SK-N-SH treated with all-trans-retinoic acid at 6 μM for 48 hours (cell line): ENCODE results near the gene PPP1R13B.

Experiments
- ATAC-seq: fragments of 200-7000 bp; cut with Tn5 transposase; 3 replicates; pipeline ENCODE4 v1.9.1; 2020; ENCODE audit warnings: mild to moderate bottlenecking, moderate library complexity
- BACH2 ChIP-seq: fragments of 250-450 bp; sonication (Bioruptor Pico); IDR thresholded peaks from 2 replicates; pipeline ENCODE4 v1.9.0; 2021; ENCODE audit warnings: mild to moderate bottlenecking, borderline replicate concordance
- CSDC2 ChIP-seq: fragments of 250-450 bp; sonication (Bioruptor Pico); IDR thresholded peaks from 2 replicates; pipeline ENCODE4 v1.5.0; 2020; ENCODE audit warnings: mild to moderate bottlenecking, moderate library complexity
- ESRRG ChIP-seq: fragments of 250-450 bp; sonication (Bioruptor Pico); IDR thresholded peaks from 2 replicates; pipeline ENCODE4 v1.6.1; 2021; ENCODE audit warnings: mild to moderate bottlenecking
- GLIS3 ChIP-seq: fragments of 250-450 bp; sonication (Bioruptor Pico); IDR thresholded peaks from 2 replicates; pipeline ENCODE4 v1.5.0; 2020; ENCODE audit warnings: mild to moderate bottlenecking, moderate library complexity
- ISL1 ChIP-seq: fragments of 250-450 bp; sonication (Bioruptor Pico); IDR thresholded peaks from 2 replicates; pipeline ENCODE4 v2.1.2; 2022; ENCODE audit warnings: mild to moderate bottlenecking, moderate library complexity
- OSR1 ChIP-seq: fragments of 250-450 bp; sonication (Bioruptor Pico); IDR thresholded peaks from 2 replicates; pipeline ENCODE4 v1.8.0; 2022; ENCODE audit warnings: moderate library complexity, mild to moderate bottlenecking, inconsistent platforms
- PPARA ChIP-seq: fragments of 250-450 bp; sonication (Bioruptor Pico); IDR thresholded peaks from 2 replicates; pipeline ENCODE4 v1.5.0; 2020; ENCODE audit warnings: mild to moderate bottlenecking, borderline replicate concordance
- SNAI2 ChIP-seq: fragments of 250-450 bp; sonication (Bioruptor Pico); IDR thresholded peaks from 2 replicates; pipeline ENCODE4 v1.5.0; 2020; ENCODE audit warnings: mild to moderate bottlenecking, moderate library complexity
- TCF4 ChIP-seq: fragments of 250-450 bp; sonication (Bioruptor Pico); IDR thresholded peaks from 2 replicates; pipeline ENCODE4 v1.8.0; 2021; ENCODE audit warnings: mild to moderate bottlenecking, moderate library complexity, borderline replicate concordance
- TOX ChIP-seq: fragments of 250-450 bp; sonication (Bioruptor Pico); IDR thresholded peaks from 2 replicates; pipeline ENCODE4 v1.8.0; 2021; ENCODE audit warnings: mild to moderate bottlenecking, moderate library complexity, borderline replicate concordance
- ZC3H10 ChIP-seq: fragments of 250-450 bp; sonication (Bioruptor Pico); IDR thresholded peaks from 2 replicates; pipeline ENCODE4 v1.5.1; 2021; ENCODE audit warnings: mild to moderate bottlenecking, moderate library complexity
- ZFP3 ChIP-seq: fragments of 250-450 bp; sonication (Bioruptor Pico); IDR thresholded peaks from 2 replicates; pipeline ENCODE4 v1.5.0; 2020; ENCODE audit warnings: mild to moderate bottlenecking, moderate library complexity
- ZFP30 ChIP-seq: fragments of 450-650 bp; formaldehyde crosslinking; IDR thresholded peaks from 2 replicates; pipeline ENCODE4 v1.5.0; 2022; ENCODE audit warnings: mild to moderate bottlenecking, moderate library complexity
- ZNF565 ChIP-seq: fragments of 450-650 bp; formaldehyde crosslinking; conservative IDR thresholded peaks from 2 replicates; pipeline ENCODE4 v1.5.0; 2020; ENCODE audit warnings: low read depth, mild to moderate bottlenecking, moderate library complexity
- ZNF70 ChIP-seq: fragments of 450-650 bp; formaldehyde crosslinking; IDR thresholded peaks from 2 replicates; pipeline ENCODE4 v1.5.0; 2020; ENCODE audit warnings: mild to moderate bottlenecking, moderate library complexity
- ZNF8 ChIP-seq: fragments of 450-650 bp; formaldehyde crosslinking; IDR thresholded peaks from 2 replicates; pipeline ENCODE4 v1.5.0; 2020; ENCODE audit warnings: mild to moderate bottlenecking, moderate library complexity
- TF ChIP-seq, protein P1 (sequence below): fragments of 250-450 bp; sonication (Bioruptor Pico); IDR thresholded peaks from 2 replicates; pipeline ENCODE4 v1.5.1; 2021; ENCODE audit warnings: mild to moderate bottlenecking, moderate library complexity
- TF ChIP-seq, protein P2 (sequence below): fragments of 250-450 bp; sonication (Bioruptor Pico); IDR thresholded peaks from 2 replicates; pipeline ENCODE4 v1.8.0; 2021; ENCODE audit warnings: low read depth, mild to moderate bottlenecking, moderate library complexity, borderline replicate concordance
- TF ChIP-seq, protein P3 (sequence below): fragments of 250-450 bp; sonication (Bioruptor Pico); IDR thresholded peaks from 2 replicates; pipeline ENCODE4 v1.8.0; 2020; ENCODE audit warnings: mild to moderate bottlenecking, moderate library complexity, borderline replicate concordance
- TF ChIP-seq, protein P4 (sequence below): fragments of 250-450 bp; sonication (Bioruptor Pico); IDR thresholded peaks from 2 replicates; pipeline ENCODE4 v1.5.0; 2020; ENCODE audit warnings: mild to moderate bottlenecking, moderate library complexity

Gene PPP1R13B

DNA sequence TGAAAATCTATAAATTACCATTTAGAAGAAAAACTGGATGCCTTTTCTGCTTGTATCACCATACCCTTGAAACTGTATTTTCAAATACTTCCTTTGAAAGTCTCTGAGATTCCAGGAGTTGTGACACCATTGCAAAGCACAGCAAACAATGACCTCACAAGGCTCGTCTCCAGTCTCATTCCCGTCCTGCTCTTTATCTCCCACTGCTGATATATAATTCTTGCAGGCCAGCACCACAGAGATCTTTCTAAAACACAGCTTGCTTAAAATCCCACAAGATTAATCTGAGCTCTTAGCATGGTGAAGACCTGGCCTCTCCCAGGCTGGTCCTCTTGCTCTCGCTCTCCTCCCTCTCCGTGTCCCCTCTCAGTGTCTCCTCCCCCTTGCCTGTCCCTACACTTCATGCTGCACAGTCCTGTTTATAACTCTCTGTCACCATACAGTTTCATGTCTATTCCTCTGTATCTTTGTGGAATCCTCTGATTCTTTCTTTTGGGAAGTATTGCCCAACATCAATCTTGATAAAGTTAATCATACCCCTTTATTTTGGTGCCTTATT, 80.0 kb downstream of the PPP1R13B start:
- TF ChIP-seq BACH2 (CRISPR knock-in tag) (no peak), TCF4 (no peak), CSDC2 (CRISPR knock-in tag) (no peak), ZNF70 (CRISPR knock-in tag) (no peak), PPARA (no peak)
- TF ChIP-seq, protein P1, sequence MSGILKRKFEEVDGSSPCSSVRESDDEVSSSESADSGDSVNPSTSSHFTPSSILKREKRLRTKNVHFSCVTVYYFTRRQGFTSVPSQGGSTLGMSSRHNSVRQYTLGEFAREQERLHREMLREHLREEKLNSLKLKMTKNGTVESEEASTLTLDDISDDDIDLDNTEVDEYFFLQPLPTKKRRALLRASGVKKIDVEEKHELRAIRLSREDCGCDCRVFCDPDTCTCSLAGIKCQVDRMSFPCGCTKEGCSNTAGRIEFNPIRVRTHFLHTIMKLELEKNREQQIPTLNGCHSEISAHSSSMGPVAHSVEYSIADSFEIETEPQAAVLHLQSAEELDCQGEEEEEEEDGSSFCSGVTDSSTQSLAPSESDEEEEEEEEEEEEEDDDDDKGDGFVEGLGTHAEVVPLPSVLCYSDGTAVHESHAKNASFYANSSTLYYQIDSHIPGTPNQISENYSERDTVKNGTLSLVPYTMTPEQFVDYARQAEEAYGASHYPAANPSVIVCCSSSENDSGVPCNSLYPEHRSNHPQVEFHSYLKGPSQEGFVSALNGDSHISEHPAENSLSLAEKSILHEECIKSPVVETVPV (CRISPR knock-in tag): no peak
- TF ChIP-seq, protein P2, sequence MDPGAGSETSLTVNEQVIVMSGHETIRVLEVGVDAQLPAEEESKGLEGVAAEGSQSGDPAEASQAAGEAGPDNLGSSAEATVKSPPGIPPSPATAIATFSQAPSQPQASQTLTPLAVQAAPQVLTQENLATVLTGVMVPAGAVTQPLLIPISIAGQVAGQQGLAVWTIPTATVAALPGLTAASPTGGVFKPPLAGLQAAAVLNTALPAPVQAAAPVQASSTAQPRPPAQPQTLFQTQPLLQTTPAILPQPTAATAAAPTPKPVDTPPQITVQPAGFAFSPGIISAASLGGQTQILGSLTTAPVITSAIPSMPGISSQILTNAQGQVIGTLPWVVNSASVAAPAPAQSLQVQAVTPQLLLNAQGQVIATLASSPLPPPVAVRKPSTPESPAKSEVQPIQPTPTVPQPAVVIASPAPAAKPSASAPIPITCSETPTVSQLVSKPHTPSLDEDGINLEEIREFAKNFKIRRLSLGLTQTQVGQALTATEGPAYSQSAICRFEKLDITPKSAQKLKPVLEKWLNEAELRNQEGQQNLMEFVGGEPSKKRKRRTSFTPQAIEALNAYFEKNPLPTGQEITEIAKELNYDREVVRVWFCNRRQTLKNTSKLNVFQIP (CRISPR knock-in tag): no peak
- no peak for ATAC-seq

DNA sequence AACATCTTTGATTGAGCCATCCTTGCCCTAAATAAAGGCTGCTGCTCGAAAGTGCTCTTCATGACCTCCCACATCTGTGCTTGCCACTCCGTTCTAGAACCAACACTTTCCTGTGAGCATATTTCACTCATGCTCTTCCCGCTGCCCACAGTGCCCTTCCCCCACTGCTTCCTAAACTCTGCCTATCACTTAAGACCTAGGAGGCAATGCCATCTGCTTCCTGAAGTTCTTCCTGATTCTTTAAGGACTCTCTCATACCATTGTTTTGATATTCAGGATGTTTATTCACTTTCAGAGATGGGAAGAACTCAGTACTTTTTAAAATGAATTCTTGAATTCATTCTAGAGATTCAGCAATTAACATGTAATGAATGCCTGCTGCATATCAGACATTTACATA, 81.8 kb downstream of the PPP1R13B start:
- ATAC-seq: no peak

DNA sequence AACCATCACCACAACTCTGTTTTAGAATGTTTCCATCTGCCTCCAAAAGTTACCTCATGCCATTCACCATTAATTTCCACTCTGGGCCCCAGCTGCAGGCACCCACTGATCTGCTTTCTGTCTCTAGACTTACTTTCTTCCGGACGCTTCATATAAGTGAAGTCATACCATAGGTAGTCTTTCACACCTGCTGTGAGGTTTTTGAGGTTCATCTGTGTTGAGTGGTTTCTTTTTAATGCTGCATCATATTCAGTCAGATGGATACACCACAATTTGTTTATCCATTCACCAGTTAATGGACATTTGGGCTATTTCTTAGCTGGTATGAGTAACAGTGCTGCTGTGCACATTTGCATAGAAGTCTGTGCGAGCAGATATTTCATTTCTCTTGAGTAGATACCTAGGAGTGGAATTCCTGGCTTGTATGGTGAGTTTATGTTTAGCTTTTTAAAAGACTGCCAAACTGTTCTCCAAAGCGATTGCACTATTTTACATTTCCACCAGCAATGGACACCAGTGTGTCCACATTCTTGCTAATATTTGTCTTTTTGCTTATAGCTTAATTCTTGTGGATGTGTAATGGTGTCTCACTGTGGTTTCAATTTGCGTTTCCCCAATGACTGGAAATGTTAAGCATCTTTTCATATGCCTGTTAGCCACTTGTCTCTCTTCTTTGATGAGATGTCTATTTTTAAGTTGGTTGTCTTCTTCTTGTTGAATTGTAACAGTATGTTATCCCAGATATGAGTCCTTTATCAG, 83.5 kb downstream of the PPP1R13B start:
- ATAC-seq: no peak
- TF ChIP-seq CSDC2 (CRISPR knock-in tag) (no peak), ZNF8 (no peak)

More for the DNA sequence above, 81.8 kb downstream of the PPP1R13B start:
- no peak for TF ChIP-seq ZFP30 (CRISPR knock-in tag)
- TF ChIP-seq ZFP3: no peak
- TF ChIP-seq ISL1 (CRISPR knock-in tag): no peak

DNA sequence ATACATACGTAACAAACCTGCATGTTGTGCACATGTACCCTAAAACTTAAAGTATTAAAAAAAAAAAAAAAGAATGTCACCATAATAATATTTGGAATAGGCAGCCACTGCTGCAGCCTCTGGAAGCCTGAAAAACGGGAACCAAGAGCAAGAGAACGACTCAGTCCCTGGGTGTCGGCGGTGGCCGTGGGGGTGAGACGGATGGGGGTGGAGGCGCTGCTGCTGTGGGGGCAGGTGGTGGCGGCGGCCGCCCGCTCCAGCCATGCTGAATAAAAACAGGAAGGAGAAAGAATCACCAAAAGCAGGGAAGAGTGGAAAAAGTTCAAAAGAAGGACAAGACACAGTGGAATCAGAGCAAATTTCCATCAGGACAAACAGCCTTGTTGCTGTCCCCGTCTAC, 84.8 kb downstream of the PPP1R13B start:
- no peak for ATAC-seq
- TF ChIP-seq TOX (CRISPR knock-in tag) (no peak), BACH2 (CRISPR knock-in tag) (no peak), PPARA (no peak), GLIS3 (CRISPR knock-in tag) (no peak), ZFP3 (no peak)

DNA sequence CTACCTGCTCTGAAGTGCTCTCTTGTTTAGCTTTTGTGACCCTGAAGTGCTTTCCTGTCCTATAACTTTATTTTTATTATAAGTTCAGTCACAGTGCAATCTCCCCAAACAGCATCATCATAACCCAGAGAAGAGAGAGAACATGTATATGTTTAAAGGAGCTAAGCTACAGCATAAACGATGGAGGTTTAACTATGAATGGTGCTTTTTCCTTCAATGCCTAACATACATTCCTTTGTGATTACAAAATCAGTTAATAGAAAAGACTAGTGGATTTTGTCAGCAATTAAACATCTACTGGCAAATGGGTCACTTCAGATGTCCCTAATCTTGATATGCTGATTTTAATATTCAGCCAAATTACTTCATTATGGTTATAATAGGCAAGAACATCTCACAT, 85.3 kb downstream of the PPP1R13B start:
- TF ChIP-seq GLIS3 (CRISPR knock-in tag) (no peak), CSDC2 (CRISPR knock-in tag) (no peak), SNAI2 (CRISPR knock-in tag) (no peak), PPARA (no peak), TOX (CRISPR knock-in tag) (no peak), ZNF8 (no peak), ZC3H10 (no peak), ESRRG (no peak), OSR1 (CRISPR knock-in tag) (no peak), TCF4 (no peak), BACH2 (CRISPR knock-in tag) (no peak), ZNF565 (CRISPR knock-in tag) (no peak)
- TF ChIP-seq, protein P1 (CRISPR knock-in tag): no peak
- TF ChIP-seq, protein P3, sequence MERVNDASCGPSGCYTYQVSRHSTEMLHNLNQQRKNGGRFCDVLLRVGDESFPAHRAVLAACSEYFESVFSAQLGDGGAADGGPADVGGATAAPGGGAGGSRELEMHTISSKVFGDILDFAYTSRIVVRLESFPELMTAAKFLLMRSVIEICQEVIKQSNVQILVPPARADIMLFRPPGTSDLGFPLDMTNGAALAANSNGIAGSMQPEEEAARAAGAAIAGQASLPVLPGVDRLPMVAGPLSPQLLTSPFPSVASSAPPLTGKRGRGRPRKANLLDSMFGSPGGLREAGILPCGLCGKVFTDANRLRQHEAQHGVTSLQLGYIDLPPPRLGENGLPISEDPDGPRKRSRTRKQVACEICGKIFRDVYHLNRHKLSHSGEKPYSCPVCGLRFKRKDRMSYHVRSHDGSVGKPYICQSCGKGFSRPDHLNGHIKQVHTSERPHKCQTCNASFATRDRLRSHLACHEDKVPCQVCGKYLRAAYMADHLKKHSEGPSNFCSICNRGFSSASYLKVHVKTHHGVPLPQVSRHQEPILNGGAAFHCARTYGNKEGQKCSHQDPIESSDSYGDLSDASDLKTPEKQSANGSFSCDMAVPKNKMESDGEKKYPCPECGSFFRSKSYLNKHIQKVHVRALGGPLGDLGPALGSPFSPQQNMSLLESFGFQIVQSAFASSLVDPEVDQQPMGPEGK (CRISPR knock-in tag): no peak
- TF ChIP-seq, protein P4, sequence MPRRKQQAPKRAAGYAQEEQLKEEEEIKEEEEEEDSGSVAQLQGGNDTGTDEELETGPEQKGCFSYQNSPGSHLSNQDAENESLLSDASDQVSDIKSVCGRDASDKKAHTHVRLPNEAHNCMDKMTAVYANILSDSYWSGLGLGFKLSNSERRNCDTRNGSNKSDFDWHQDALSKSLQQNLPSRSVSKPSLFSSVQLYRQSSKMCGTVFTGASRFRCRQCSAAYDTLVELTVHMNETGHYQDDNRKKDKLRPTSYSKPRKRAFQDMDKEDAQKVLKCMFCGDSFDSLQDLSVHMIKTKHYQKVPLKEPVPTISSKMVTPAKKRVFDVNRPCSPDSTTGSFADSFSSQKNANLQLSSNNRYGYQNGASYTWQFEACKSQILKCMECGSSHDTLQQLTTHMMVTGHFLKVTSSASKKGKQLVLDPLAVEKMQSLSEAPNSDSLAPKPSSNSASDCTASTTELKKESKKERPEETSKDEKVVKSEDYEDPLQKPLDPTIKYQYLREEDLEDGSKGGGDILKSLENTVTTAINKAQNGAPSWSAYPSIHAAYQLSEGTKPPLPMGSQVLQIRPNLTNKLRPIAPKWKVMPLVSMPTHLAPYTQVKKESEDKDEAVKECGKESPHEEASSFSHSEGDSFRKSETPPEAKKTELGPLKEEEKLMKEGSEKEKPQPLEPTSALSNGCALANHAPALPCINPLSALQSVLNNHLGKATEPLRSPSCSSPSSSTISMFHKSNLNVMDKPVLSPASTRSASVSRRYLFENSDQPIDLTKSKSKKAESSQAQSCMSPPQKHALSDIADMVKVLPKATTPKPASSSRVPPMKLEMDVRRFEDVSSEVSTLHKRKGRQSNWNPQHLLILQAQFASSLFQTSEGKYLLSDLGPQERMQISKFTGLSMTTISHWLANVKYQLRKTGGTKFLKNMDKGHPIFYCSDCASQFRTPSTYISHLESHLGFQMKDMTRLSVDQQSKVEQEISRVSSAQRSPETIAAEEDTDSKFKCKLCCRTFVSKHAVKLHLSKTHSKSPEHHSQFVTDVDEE: no peak
- TF ChIP-seq, protein P2 (CRISPR knock-in tag): no peak

More for the DNA sequence above, 85.3 kb downstream of the PPP1R13B start:
- 0 out of 3 replicates have a peak, but pooled peaks have one; percentile 27 for ATAC-seq
